ENCODE measurements around the gene MLXIP. TPM values are rescaled to one million over a fixed set of nuclear protein-coding genes. Genes with fewer than 3 reads are reported as not detected.
"Not testable (repeated sequence)": the region's sequence is repeated elsewhere in the genome, so short reads cannot be mapped to it uniquely, and the experiment has no call there.

The MLXIP gene
- total and polyA plus RNA-seq, 3 experiments from 2014 or later: 18.3 to 33.9 (median 32.1) TPM

DNA sequence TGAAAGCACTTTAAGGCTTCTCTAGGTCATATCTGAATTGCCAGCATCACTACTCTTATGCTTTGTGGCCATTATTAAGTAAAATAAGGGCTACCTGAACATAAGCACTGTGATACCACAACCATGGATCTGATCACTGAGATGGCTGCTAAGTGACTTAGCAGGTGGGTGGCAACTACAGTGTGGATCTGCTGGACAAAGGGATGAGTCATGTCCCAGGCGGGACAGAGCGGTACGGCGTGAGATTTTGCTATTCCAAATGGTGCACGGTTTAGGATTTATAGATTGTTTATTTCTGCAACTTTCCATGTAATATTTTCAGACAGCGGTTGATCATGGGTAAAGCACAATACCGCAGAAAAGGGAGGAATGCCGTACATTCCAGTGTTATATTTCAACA, 39.4 kb downstream of the MLXIP start:
- Histone ChIP-seq H3K27ac (ENCODE audit: low read depth, low read length) (no peak overlapping the region), H3K36me3 (ENCODE audit: insufficient read depth, low read length) (no peaks in the 10 kb centered on the region), H3K4me3 (ENCODE audit: low read length) (no peak overlapping the region), H3K4me1 (ENCODE audit: insufficient read depth, low read length) (peaks cover 3% of the 10 kb centered on the region), H3K9me3 (ENCODE audit: low read length) (no peaks in the 10 kb centered on the region), H3K27me3 (ENCODE audit: insufficient read depth, low read length, poor library complexity, severe bottlenecking) (no peaks in the 10 kb centered on the region)
- Mint-ChIP-seq H3K36me3 (peaks cover 0 to 21% (median 3%) of the 10 kb centered on the region in 3 donors), H3K27me3 (no peaks in the 10 kb centered on the region), H3K9me3 (no peaks in the 10 kb centered on the region), H3K4me3 (no peak overlapping the region), H3K4me1 (peaks cover 13 to 26% (median 13%) of the 10 kb centered on the region in 3 donors), H3K27ac (peak overlapping the region in 3 of 8 donors; percentile 5 to 58 (median 43))
- peak in 1 of 5 donors; percentile 6 for DNase-seq
- CTCF ChIA-PET: interaction anchor here (0.8 to 4.2 kb wide), 2 partner anchors 49 to 63 kb away, joined by 3 to 24 read pairs; no protein-coding TSS in a partner anchor
- POLR2A ChIA-PET: no interaction called here

DNA sequence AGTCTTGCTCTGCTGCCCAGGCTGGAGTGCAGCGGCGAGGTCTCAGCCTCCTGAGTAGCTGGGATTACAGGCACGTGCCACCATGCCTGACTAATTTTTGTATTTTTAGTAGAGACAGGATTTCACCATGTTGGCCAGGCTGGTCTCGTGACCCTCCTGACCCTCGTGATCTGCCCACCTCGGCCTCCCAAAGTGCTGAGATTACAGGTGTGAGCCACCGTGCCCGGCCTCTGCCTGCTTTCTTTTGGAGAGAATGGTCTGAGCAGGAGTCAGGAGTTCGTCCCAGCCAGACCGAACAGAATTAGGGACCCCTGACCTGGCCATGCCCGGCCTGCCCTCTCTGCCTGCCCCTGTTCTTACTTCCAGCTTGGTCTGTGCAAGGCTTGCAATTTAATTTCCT, 42.8 kb downstream of the MLXIP start:
- H3K4me3 Mint-ChIP-seq; H3K9me3 ChIP-seq (ENCODE audit: low read length); H3K27me3 ChIP-seq (ENCODE audit: insufficient read depth, low read length, poor library complexity, severe bottlenecking); H3K4me3 ChIP-seq (ENCODE audit: low read length); H3K9me3 Mint-ChIP-seq; H3K27ac ChIP-seq (ENCODE audit: low read depth, low read length); H3K27me3 Mint-ChIP-seq; H3K36me3 ChIP-seq (ENCODE audit: insufficient read depth, low read length); POLR2A ChIA-PET: not testable (repeated sequence)
- peak in 1 of 5 donors; percentile 21 for DNase-seq
- CTCF ChIA-PET: interaction anchor here (2.5 to 5.8 kb wide), 3 partner anchors 14 to 66 kb away, joined by 6 to 94 read pairs (median 17); no protein-coding TSS in a partner anchor
- H3K4me1 ChIP-seq (ENCODE audit: insufficient read depth, low read length): peaks cover 11% of the 10 kb centered on the region
- Mint-ChIP-seq H3K27ac (peak overlapping the region in 1 of 8 donors; percentile 38), H3K36me3 (peaks cover 0 to 20% (median 3%) of the 10 kb centered on the region in 3 donors), H3K4me1 (peaks cover 25 to 44% (median 26%) of the 10 kb centered on the region in 3 donors)

DNA sequence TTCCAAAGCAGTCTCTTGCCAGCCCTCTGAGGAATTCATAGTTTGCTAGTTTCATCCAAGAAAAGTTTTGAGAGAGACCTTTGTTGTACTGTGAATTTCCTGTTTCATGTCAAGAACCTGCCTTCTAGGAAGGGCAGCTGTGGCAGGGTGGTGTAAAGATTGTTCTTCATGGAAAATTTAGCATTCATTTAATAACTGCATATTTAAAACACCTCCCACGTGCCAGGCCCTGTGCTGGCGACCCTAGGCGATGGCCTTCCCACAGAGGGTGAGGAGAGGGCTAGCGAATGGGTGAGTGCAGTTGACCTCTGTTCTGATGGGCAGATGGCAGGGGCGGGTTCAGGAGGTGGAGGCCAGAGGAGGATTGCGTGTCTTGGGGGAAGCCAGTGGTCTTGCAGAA, 43.2 kb downstream of the MLXIP start:
- ChIA-PET POLR2A (no interaction called here), CTCF (interaction anchor here (1.0 to 5.8 kb wide), 9 partner anchors 14 to 100 kb away, joined by 3 to 94 read pairs (median 8); no protein-coding TSS in a partner anchor)
- Mint-ChIP-seq H3K27ac (peak overlapping the region in 6 of 8 donors; percentile 1 to 89 (median 42)), H3K36me3 (peaks cover 0 to 19% (median 3%) of the 10 kb centered on the region in 3 donors), H3K4me1 (peaks cover 25 to 46% (median 26%) of the 10 kb centered on the region in 3 donors), H3K9me3 (no peaks in the 10 kb centered on the region), H3K4me3 (no peak overlapping the region), H3K27me3 (no peaks in the 10 kb centered on the region)
- Histone ChIP-seq H3K4me1 (ENCODE audit: insufficient read depth, low read length) (peaks cover 11% of the 10 kb centered on the region), H3K4me3 (ENCODE audit: low read length) (no peak overlapping the region), H3K36me3 (ENCODE audit: insufficient read depth, low read length) (no peaks in the 10 kb centered on the region), H3K9me3 (ENCODE audit: low read length) (no peaks in the 10 kb centered on the region), H3K27ac (ENCODE audit: low read depth, low read length) (no peak overlapping the region), H3K27me3 (ENCODE audit: insufficient read depth, low read length, poor library complexity, severe bottlenecking) (no peaks in the 10 kb centered on the region)
- peak in 1 of 5 donors; percentile 4 for DNase-seq

DNA sequence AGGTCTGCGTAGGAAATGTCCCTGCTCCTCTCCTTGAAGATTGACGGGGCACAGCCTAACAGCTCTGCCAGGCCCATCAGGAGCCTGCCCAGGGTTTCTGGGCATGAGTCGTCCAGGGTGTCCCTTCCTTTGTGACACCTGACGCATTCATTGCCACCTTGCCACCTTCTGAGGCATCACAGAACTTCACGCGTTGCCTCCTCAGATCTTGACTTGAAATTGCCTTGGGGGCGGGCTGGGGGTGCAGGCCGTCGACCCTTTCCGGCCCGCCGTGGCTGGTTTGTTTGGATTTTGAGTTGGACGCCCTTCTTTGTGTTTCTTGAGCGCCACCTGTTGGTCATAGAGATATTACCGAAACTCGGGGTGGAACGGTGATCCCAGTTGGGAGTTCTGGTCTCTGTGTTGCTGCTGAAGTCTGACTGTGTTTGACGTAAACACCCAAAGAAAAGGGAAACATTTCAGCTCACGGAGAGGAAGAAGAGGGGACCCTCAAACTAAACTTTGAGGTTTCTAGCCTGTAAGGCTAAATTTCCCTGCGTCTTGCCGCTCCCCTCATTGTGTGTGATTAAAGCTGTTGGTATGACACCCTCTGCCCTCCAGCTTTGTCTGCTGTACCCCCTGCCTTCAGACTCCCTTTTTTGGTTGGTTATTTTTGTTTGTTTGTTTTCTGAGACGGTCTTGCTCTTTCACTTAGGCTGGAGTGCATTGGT, 44.6 kb downstream of the MLXIP start:
- Mint-ChIP-seq H3K27ac (peak overlapping the region in 5 of 8 donors; percentile 4 to 91 (median 36)), H3K27me3 (no peaks in the 10 kb centered on the region), H3K9me3 (no peaks in the 10 kb centered on the region), H3K4me1 (peaks cover 22 to 44% (median 23%) of the 10 kb centered on the region in 3 donors), H3K36me3 (peaks cover 0 to 21% (median 2%) of the 10 kb centered on the region in 3 donors), H3K4me3 (peak overlapping the region in 4 of 7 donors; percentile 11 to 67 (median 34))
- no peaks in the 10 kb centered on the region for H3K27me3 ChIP-seq (ENCODE audit: insufficient read depth, low read length, poor library complexity, severe bottlenecking)
- H3K4me3 ChIP-seq (ENCODE audit: low read length): no peak overlapping the region
- ChIA-PET POLR2A (no interaction called here), CTCF (interaction anchor here (0.6 to 5.8 kb wide), 37 partner anchors 13 to 240 kb away, joined by 3 to 94 read pairs (median 4); partner anchors contain the start of genes CFAP251 and MLXIP)
- H3K4me1 ChIP-seq (ENCODE audit: insufficient read depth, low read length): peaks cover 11% of the 10 kb centered on the region
- no peaks in the 10 kb centered on the region for H3K9me3 ChIP-seq (ENCODE audit: low read length)
- H3K36me3 ChIP-seq (ENCODE audit: insufficient read depth, low read length): peaks cover 12% of the 10 kb centered on the region
- no peak overlapping the region for H3K27ac ChIP-seq (ENCODE audit: low read depth, low read length)
- DNase-seq: peak; percentile 56 to 77 (median 62)

DNA sequence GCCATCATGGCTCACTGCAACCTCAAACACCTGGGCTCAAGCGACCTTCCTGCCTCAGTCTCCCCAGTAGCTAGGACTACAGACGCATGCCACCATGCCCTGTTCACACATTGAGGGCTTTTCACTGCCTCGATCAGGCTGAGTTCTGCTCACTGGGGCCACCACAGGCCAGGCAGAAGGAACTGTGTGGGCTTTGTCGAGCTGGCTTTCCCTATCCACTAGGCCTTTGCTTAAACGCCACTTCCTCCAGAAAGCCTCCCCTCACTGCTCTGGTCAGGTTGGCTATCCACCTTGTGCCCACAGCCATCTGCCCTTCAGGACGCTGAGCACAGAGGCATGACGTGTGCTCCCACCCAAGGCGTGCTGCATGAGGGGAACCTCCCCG, 45.2 kb downstream of the MLXIP start:
- Histone ChIP-seq H3K4me3 (ENCODE audit: low read length) (no peak overlapping the region), H3K27me3 (ENCODE audit: insufficient read depth, low read length, poor library complexity, severe bottlenecking) (no peaks in the 10 kb centered on the region), H3K9me3 (ENCODE audit: low read length) (no peaks in the 10 kb centered on the region), H3K36me3 (ENCODE audit: insufficient read depth, low read length) (peaks cover 17% of the 10 kb centered on the region), H3K27ac (ENCODE audit: low read depth, low read length) (no peak overlapping the region), H3K4me1 (ENCODE audit: insufficient read depth, low read length) (peaks cover 11% of the 10 kb centered on the region)
- peaks cover 22 to 44% (median 23%) of the 10 kb centered on the region in 3 donors for H3K4me1 Mint-ChIP-seq
- peak overlapping the region in 2 of 8 donors; percentile 13 to 52 for H3K27ac Mint-ChIP-seq
- ChIA-PET POLR2A (no interaction called here), CTCF (interaction anchor here (0.7 to 5.8 kb wide), 28 partner anchors 14 to 205 kb away, joined by 3 to 94 read pairs (median 5); partner anchors contain the start of genes CFAP251 and MLXIP)
- no peaks in the 10 kb centered on the region for H3K27me3 Mint-ChIP-seq
- DNase-seq: peak in 1 of 5 donors; percentile 30
- peaks cover 0 to 26% (median 4%) of the 10 kb centered on the region in 3 donors for H3K36me3 Mint-ChIP-seq
- H3K9me3 Mint-ChIP-seq: no peaks in the 10 kb centered on the region
- H3K4me3 Mint-ChIP-seq: no peak overlapping the region

DNA sequence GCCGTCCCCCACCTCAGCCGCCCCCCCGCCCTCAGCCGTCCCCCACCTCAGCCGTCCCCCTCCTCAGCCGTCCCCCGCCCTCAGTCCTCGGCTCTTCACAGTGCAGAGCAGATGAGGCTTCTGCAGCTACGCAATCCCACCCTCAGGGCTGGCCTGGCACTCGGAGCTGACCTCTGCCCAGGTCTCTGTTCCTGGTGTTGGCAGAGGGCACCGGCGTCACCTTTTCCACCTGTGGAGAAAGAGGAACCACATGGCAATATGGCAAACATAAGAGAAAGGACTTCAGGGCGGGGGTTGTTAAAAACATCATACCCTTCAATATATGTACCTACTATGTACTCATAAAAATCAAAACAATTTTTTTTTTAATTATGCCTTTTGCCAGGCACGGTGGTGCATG, 45.8 kb downstream of the MLXIP start:
- H3K36me3 ChIP-seq (ENCODE audit: insufficient read depth, low read length): peaks cover 21% of the 10 kb centered on the region
- POLR2A ChIA-PET: no interaction called here
- H3K9me3 ChIP-seq (ENCODE audit: low read length): no peaks in the 10 kb centered on the region
- no peak overlapping the region for H3K4me3 ChIP-seq (ENCODE audit: low read length)
- CTCF ChIA-PET: interaction anchor here (0.9 to 5.8 kb wide), 10 partner anchors 17 to 74 kb away, joined by 3 to 94 read pairs (median 10); partner anchors contain the start of gene MLXIP
- H3K27me3 ChIP-seq (ENCODE audit: insufficient read depth, low read length, poor library complexity, severe bottlenecking): no peaks in the 10 kb centered on the region
- no peaks in the 10 kb centered on the region for H3K9me3 Mint-ChIP-seq
- DNase-seq: peak in 1 of 5 donors; percentile 39
- no peaks in the 10 kb centered on the region for H3K27me3 Mint-ChIP-seq
- H3K4me3 Mint-ChIP-seq: no peak overlapping the region
- peaks cover 11% of the 10 kb centered on the region for H3K4me1 ChIP-seq (ENCODE audit: insufficient read depth, low read length)
- peaks cover 22 to 44% (median 23%) of the 10 kb centered on the region in 3 donors for H3K4me1 Mint-ChIP-seq
- no peak overlapping the region for H3K27ac ChIP-seq (ENCODE audit: low read depth, low read length)
- no peak overlapping the region for H3K27ac Mint-ChIP-seq
- peaks cover 0 to 31% (median 4%) of the 10 kb centered on the region in 3 donors for H3K36me3 Mint-ChIP-seq

DNA sequence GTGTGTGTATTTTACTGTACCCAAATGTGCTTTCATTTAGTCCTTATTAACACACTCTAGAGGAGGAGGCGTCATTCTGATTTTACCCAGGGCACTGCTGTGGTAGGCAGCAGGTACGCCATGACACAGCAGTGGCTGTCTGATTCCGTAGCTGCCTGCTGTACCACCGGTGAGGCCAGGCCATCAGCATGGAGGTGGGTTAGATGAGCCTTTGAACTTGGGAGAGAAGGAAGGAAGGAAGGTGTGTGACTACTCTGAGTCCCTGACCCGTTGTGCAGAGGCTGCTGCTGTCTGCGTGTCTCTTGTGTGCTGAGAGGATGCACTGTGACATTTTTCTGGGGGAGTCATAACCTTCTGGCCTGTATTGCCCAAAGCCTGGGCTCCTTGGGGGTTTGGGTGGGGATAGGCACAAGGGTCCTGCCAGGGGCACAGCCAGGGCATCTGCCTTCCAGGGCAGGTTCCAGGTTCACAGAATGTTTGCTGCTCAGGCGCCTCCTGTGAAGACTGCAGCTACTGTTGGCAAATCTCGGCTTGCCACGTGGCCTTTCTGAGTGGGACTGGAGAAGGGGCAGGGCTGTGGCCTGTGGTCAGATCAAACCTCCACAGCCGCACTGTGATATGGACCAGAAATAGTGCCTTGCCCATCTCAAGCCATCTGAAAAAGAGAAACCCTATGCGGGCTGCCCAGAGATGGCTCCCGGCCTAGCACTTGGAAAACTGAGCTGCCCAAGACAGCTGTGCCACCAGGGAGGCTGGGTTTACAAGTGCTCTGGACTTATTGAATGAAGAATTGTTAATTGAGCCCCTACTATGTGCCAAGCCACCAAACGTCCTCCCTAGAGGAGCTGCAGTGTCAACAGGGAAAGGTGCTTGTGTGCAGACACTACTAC, 47.1 kb downstream of the MLXIP start:
- Histone ChIP-seq H3K27ac (ENCODE audit: low read depth, low read length) (no peak overlapping the region), H3K4me1 (ENCODE audit: insufficient read depth, low read length) (peaks cover 11% of the 10 kb centered on the region), H3K9me3 (ENCODE audit: low read length) (no peaks in the 10 kb centered on the region), H3K27me3 (ENCODE audit: insufficient read depth, low read length, poor library complexity, severe bottlenecking) (no peaks in the 10 kb centered on the region), H3K36me3 (ENCODE audit: insufficient read depth, low read length) (peaks cover 31% of the 10 kb centered on the region), H3K4me3 (ENCODE audit: low read length) (no peak overlapping the region)
- Mint-ChIP-seq H3K4me3 (no peak overlapping the region), H3K27me3 (no peaks in the 10 kb centered on the region), H3K27ac (peak overlapping the region in 1 of 8 donors; percentile 69), H3K36me3 (peaks cover 0 to 45% (median 10%) of the 10 kb centered on the region in 3 donors), H3K4me1 (peaks cover 20 to 37% (median 22%) of the 10 kb centered on the region in 3 donors), H3K9me3 (no peaks in the 10 kb centered on the region)
- peak in 1 of 5 donors; percentile 29 for DNase-seq
- ChIA-PET POLR2A (no interaction called here), CTCF (interaction anchor here (1.2 to 5.8 kb wide), 3 partner anchors 57 to 75 kb away, joined by 3 to 94 read pairs (median 4); no protein-coding TSS in a partner anchor)
